GM21825 (cell line): ENCODE results near the gene CDKN2D.
"Not testable (repeated sequence)": the region's sequence is repeated elsewhere in the genome, so short reads cannot be mapped to it uniquely, and the experiment has no call there.

Source experiments
- ATAC-seq: cut with Tn5 transposase; IDR thresholded peaks from one replicate; pipeline ENCODE4 v1.9.1; 2021; ENCODE audit warnings: mild to moderate bottlenecking, moderate library complexity; ENCODE audit not compliant: unreplicated experiment

Gene CDKN2D

DNA sequence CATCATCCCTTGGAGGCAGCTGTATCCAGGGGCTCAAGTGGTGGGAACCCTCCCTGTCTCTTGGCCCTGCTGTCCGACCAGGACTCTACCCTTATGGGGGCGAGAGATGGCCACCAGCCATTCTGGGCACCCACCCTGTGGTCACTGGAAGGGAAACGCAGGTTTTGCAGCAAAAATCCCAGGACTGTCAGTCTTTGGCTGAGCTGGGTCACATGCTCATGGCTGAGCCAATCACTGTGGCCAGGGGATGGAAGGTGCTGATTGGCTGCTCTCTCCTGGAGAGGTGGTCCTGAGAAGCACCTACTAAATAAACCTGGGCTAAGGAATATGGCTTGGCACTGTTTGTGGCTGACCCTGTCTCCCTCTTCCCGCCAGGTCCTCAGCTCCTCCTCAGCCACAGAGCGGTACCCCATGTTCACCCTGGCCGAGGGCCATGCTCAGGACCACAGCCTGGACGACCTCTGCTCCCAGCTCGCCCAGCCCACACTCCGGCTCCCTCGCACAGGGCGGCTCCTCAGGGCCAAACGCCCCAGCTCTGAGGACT, 16.2 kb downstream of the CDKN2D start:
- no peak for ATAC-seq

DNA sequence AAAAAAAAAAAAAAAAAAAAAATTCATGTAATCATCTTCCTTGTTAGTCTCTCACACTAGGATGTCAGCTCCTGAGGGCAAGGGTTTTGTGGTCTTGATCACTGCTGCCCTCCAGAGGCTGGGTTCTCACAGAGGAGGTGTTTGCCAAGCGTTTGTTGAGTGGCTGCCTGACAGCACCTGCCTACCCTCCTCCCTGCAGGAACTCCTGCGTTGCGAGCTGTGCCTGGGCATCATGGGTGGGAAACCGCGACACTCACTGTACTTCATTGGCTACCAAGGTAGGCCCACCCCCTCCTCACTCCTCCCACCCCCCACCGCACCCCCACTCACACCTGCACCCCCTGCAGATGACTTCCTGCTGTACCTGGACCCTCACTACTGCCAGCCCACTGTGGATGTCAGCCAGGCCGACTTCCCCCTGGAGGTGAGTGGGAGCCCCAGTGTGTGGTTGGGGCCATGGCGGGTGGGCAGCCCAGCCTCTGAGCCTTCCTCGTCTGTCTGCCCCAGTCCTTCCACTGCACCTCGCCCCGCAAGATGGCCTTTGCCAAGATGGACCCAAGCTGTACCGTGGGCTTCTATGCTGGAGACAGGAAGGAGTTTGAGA, 17.0 kb downstream of the CDKN2D start:
- no peak for ATAC-seq

DNA sequence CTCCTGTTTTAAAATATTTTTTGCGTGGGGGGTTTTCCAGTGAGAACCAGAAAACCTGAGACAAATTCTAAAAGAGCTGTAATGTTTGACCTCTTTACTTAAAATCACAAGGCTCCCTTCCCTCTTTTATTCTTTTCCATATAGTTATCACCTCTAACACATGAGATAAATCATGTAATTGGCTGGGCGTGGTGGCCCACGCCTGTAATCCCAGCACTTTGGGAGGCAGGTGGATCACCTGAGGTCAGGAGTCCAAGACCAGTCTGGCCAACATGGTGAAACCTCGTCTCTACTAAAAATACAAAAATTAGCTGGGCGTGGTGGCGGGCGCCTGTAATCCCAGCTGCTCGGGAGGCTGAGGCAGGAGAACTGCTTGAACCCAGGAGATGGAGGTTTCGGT, 17.8 kb downstream of the CDKN2D start:
- ATAC-seq, result not testable (repeated sequence)

DNA sequence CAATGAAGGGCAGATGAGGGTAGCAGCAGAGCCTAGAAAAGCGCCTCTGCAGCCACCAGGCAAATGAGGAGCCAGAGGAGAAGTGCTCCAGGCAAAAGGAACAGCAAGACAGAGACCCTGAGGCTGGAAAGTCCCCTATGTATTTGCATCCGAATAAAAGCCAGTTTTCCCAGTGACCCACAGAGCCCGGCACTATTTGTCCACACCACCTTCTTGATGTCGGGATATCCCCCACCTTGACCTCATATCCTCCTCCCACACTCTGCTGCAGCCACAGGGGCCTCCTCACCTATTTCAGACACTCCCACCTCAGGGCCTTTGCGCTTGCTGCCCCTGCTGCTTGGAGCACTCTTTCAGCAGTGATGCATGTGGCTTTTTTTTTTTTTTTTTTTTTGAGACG, 18.4 kb downstream of the CDKN2D start:
- no peak for ATAC-seq

DNA sequence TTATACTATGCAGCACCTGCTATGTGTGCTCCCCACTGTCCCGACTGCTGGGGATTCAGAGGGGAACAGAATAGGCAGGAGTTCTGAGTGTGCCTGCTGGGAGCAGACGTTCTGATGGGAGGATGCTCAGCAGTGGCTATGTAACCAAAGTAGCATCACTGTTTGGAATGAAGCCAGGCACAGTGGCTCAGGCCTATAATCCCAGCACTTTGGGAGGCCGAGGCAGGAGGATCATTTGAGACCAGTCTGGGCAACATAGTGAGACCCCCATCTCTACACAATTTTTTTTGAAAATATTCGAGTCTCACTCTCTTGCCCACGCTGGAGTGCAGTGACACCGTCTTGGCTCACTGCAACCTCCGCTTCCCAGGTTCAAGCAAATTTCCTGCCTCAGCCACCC, 19.0 kb downstream of the CDKN2D start:
- no peak for ATAC-seq

DNA sequence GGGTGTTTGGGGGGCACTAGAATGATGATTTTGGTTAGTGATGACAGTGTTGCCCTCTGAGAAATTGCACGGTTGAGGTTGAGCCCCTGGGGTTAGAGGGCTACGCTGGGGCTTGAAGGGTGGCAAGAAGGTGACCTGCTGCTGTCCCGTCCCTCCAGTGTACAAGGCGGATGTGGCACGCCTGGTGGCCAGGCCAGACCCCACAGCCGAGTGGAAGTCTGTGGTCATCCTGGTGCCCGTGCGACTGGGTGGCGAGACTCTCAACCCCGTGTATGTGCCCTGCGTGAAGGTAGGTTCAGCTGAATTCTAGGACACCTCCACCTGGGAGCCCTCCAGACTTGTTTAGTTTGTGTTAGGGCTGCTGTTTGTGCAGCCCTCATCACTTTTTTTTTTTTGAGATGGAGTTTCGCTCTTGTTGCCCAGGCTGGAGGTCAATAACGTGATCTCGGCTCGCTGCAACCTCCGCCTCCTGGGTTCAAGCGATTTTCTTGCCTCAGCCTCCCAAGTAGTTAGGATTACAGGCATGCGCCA, 20.0 kb downstream of the CDKN2D start:
- ATAC-seq, result no peak

DNA sequence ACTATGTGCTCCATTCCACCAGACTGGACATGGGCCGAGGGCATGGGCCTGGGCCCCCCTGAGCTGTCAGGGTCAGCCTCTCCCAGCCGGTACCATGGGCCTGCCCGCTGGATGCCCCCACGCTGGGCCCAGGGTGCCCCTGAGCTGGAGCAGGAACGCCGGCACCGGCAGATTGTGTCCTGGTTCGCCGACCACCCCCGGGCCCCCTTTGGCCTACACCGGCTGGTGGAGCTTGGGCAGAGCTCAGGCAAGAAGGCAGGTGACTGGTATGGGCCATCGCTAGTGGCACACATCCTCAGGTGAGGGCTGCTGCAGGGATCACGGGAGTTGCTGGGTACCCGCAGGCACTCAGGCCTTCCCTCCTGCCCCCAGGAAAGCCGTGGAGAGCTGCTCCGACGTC, 22.0 kb downstream of the CDKN2D start:
- ATAC-seq, result no peak

DNA sequence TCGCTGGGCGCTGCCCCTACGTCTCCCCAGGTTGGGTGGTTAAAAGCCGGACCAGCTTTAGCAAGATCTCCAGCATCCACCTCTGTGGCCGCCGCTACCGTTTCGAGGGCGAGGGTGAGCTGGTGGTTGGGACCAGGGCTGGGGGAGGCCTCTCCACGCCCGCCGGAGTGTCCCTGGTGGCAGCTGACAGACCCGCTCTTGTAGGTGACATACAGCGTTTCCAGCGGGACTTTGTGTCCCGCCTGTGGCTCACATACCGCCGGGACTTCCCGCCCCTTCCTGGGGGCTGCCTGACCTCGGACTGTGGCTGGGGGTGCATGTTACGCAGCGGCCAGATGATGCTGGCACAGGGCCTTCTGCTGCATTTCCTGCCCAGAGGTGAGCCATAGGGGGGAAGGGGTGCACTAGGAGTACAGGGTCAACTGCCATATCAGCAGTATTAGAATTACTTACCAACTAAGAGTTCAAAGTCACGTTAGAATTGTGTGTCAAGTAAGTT, 24.0 kb downstream of the CDKN2D start:
- ATAC-seq, result no peak

DNA sequence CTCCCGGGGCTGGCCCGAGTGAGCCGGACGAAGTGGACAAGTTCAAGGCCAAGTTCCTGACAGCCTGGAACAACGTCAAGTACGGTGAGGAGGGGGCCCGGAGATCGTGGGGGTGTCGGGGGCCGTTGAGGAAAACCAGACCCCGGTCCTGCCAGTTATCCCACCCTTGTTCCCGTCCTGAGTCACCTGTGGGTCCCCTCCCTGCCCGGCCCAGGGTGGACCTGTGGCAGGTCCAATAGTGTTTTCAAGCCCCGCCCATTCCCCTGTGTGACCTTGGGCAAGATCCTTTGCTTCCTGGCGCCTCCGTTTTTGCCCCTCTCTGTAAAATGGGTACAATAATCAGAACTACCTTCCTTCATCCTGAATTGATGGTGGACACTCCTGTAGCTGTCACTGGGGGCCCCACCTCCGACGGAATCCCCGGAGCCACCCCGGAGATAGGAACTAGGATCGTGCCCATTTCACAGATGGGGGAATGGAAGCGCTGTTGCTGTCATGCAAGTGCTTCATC, 24.5 kb downstream of the CDKN2D start:
- no peak for ATAC-seq

DNA sequence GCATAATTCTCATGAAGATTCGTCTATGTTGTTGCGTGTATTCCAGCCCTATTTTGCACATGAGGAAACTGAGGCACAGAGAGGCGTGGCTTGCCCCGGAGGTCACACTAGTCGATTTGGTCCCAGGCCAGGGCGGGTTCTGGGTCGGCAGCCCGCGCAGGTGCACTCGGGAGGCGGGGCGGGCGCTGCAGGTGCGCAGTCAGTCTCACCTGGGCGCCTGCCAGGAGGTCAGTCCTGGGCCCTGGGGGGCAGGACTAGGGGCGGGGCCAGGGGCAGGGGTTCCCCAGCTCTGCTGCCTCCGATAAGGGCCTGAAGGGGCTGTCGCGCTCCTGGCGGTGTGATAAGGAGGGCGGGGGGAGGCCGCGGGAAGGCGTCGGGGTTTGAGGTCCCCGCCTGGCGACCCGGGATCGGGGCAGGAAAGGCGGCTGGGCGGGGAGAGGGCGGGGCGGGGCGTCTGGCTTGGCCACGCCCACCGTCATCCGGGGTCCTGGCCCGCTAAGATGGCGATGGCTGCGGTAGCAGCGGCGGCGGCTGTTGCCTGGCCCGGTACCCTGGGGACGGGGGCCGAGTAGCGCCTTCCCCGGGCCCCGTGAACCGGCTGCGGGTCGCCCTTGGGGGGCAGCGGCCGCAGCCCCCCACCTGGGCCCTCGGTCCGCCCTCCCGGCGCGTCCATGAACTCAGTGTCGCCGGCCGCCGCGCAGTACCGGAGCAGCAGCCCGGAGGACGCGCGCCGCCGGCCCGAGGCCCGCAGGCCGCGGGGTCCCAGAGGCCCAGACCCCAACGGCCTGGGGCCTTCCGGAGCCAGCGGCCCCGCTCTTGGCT, 25.1 kb downstream of the CDKN2D start, which contains the start of gene ATG4D:
ATG4D (plus strand) TSS at position 485 of the 822 bp plus-strand sequence; CDS start at position 672, 187 bp downstream.
- peak; percentile 71 for ATAC-seq

DNA sequence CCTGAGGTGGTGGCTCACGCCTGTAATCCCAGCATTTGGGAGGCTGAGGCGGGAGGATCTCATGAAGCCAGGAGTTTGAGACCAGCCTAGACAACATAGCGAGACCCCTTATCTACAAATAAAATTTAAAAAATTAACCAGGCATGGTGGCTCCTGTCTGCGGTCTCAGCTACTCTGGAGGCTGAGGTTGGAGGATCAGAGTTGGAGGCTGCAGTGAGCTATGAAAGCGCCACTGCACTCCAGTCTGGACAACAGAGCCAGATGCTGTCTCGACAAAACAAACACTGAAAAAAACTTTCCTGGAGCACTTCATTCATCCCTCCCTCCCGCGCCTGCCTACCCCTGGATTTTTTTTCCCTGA, 25.7 kb downstream of the CDKN2D start:
- ATAC-seq, result no peak

DNA sequence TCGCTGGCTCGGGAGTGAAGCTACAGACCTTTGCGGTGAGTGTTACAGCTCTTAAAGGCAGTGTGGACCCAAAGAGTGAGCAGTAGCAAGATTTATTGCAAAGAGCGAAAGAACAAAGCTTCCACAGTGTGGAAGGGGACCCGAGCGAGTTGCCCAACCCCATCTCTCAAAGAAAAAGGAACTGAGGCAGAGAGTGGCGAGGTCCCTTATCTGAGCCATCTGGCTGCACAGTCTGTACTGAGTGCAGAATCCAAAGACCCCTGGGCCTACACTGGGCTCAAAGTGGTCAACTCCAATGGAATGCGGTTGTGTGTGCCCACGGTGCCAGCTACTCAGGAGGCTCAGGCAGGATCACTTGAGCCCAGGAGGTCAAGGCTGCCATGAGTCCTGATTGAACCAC, 29.8 kb downstream of the CDKN2D start:
- not testable (repeated sequence) for ATAC-seq

DNA sequence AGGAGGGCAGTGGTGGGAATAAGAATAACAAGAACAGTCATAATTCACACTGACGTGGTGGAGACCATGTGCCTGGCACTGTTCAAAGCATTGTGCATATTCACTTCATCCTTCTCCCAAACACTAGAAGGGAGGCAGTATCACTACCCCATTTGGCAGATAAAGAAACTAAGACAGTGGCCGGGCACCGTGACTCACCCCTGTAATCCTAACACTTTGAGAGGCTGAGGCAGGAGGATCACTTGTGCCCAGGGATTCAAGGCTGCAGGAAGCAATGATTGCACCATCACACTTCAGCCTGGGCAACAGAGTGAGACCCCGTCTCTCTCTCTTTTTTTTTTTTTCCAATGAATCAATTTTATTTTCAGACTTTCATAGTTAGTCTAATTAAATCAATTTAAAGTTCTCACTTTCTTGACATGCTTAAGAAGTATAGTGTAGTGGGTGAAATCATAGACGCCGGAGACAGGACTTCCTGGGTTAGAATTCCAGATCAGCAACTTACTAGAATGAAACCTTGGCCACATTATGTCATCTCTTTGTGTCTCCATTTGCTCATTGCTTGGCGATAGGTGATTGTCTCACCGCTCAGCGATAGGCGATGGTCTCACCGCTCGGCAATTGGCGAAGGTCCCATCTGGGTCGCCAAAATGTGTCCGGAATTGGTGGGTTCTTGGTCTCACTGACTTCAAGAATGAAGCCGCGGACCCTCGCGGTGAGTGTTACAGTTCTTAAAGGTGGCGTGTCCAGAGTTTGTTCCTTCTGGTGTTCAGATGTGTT, 30.4 kb downstream of the CDKN2D start:
- no peak for ATAC-seq

DNA sequence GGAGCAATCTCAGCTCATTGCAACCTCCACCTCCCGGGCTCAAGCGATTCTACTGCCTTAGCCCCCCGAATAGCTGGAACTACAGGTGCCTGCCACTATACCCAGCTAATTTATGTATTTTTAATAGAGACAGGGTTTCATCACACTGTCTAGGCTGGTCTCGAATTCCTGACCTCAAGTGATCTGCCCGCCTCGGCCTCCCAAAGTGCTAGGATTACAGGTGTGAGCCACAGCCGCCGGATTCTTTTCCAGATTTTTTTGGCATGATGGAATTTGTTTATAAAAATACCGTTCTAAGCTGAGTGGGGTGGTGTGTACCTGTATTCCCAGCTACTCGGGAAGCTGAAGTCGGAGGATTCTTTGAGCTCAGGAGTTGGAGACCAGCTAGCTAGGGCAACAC, 31.1 kb downstream of the CDKN2D start:
- ATAC-seq, result no peak

DNA sequence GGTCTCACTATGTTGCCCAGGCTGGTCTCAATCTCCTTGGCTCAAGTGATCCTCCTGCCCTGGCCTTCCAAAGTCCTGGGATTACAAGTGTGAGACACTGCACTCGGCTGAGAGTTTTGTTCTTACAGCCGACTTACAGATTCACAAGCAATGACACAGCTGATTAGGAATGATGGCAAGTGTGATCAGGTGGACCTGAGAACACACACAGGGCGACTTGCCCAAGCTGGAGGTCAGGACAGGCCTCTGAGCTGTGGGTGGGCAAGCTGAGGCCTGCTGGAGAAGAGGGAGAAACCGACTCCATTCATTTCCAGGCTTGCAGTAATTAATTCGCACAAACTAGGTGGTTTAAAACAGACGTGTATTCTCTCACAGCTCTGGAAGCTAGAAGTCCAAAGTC, 33.2 kb downstream of the CDKN2D start:
- no peak for ATAC-seq

DNA sequence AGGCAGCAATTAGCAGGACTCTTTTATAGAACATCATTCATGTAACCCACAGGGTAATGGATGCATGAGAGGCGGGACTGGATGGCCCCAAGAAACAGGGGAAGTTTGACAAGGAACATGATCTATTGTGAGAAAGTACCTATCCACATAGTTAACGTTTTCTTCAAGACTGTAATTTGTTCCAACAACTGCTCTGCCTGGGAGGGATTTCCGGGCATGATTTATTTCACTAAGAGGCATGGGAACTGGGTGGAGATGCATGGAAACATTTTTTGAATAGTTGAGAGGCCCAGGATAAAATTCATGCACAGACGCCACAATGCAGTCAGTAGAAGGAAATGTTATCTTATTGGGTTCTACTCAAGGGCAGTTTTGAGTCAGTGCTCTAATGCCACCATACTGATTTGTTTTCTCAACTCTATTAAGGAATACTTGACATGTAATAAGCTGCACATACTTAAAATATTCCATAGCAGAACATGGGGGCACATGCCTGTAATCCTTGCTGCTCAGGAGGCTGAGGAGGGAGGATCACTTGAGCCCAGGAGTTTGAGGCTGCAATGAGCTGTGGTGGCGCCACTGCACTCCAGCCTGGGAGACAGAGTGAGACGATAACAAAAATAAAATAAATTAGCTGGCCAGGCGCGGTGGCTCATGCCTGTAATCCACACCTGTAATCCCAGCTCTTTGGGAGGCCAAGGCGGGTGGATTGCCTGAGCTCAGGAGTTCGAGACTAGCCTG, 35.0 kb downstream of the CDKN2D start:
- ATAC-seq, result no peak

DNA sequence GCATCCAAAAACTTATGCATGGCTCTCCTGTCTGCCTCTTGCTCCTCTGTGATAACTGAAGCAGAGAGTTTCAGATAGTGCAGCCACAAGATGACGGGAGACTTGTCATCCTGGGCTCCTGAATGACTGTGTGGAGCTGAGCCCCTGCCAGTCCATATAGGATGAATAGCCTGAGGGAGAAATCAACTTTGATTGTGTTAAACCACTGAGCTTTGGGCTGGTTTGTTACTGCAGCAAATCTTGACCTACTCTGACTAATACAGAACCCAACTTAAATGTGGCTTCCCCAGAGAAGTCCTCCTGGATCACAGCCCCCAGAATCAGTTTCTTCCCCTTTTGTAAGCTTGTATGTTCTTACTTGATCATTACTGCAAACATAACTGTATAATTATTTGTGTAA, 36.3 kb downstream of the CDKN2D start:
- no peak for ATAC-seq

DNA sequence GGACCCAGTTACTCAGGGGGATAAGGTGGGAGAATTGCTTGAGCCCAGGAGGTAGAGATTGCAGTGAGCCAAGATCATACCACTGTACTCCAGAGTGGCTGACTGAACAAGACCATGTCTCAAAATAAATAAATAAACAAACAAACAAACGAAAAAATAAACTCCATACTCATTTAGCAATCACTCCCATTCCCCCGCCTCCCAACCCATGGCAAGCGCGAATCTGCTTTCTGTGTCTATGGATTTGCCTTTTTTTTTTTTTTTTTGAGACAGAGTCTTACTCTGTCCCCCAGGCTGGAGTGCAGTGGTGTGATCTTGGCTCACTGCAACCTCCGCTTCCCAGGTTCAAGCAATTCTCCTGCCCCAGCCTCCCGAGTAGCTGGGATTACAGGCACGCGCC, 41.9 kb downstream of the CDKN2D start:
- ATAC-seq, result not testable (repeated sequence)

DNA sequence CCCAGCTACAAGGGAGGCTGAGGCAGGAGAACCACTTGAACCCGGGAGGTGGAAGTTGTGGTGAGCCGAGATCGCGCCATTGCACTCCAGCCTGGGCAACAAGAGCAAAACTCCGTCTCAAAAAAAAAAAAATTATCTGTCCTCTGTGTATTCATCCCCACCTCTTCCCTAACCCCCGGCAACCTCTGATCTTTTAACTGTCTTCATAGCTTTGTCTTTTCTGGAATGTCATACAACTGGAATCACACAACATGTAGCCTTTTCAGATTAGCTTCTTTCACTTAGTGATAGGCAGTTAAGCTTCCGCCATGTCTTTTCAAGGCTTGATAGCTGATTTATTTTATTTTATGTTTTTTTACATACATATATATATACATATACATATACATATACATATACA, 43.1 kb downstream of the CDKN2D start:
- ATAC-seq, result no peak

DNA sequence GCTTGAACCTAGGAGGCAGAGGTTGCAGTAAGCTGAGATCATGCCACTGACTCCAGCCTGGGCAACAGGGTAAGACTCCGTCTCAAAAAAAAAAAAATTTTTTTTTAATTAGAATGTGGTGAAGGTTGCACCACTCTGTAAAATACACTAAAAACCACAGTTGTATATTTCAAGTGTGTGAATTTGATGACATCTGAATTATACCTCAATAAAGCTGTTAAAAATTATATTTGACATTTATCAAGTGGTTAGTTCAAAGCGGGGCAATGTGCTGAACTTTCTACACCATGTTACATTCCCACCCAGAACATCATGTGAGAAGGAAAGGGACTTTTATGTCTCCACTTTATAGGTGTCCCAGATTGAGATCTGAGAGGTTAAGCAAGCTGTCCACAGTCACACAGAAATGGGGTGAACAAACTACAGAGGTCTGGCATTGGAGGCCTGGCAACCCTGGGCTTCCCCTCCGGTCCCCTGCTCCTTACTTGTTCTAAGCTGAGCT, 45.6 kb downstream of the CDKN2D start:
- ATAC-seq, result no peak
